ENCODE measurements around the gene GAP43.
A peak's percentile ranks its signal among the peaks of the same experiment; 100 is the strongest.

GAP43 gene, protein sequence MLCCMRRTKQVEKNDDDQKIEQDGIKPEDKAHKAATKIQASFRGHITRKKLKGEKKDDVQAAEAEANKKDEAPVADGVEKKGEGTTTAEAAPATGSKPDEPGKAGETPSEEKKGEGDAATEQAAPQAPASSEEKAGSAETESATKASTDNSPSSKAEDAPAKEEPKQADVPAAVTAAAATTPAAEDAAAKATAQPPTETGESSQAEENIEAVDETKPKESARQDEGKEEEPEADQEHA

GRCh38 chr3:115623044-115623868 is at the start of gene GAP43:
Gene GAP43 (plus strand): TSS chr3:115623510. CDS start chr3:115623690, 180 bp downstream.
- DNase-seq (ENCODE audit: low read depth in 2 of 3, low spot score in 1 of 3) = peak in 1 of 3 donors; percentile 0

- no peak for DNase-seq (ENCODE audit: low read depth in 2 of 3, low spot score in 1 of 3)
These were observed 46.9 kb upstream of the GAP43 start for GRCh38 chr3:115576325-115576875.

GRCh38 chr3:115577000-115577399 is 46.3 kb upstream of the GAP43 start:
- DNase-seq (ENCODE audit: low read depth in 2 of 3, low spot score in 1 of 3) = no peak

- DNase-seq (ENCODE audit: low read depth in 2 of 3, low spot score in 1 of 3) = no peak
These were observed 45.0 kb upstream of the GAP43 start for GRCh38 chr3:115578331-115578730.

DNA sequence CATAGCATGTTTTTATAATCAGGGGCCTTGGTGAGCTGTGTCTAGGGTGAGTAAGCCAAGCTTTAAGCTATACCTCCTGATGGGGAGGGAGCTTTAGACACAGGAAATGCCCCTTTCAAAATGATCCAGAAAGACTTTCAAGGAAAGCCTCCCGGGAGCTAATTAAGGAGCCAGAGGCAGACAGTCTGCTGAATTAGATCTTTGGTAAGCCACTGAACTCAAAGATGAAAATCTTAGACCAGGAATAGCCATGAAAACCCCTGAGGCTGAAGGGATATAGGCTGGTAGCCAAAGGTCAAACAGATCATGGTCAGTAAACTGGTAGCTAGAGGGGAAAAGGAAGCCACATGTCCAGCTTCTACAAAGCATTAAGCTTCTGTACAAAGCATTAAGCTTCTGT is 42.7 kb upstream of the GAP43 start:
- DNase-seq (ENCODE audit: low read depth in 2 of 3, low spot score in 1 of 3) = no peak

- DNase-seq (ENCODE audit: low read depth in 2 of 3, low spot score in 1 of 3) = no peak
These were observed 41.8 kb upstream of the GAP43 start for GRCh38 chr3:115581362-115582135.

- no peak for DNase-seq (ENCODE audit: low read depth in 2 of 3, low spot score in 1 of 3)
These were observed 34.9 kb upstream of the GAP43 start for GRCh38 chr3:115588201-115589115.

GRCh38 chr3:115590873-115591272 is 32.4 kb upstream of the GAP43 start:
- no peak for DNase-seq (ENCODE audit: low read depth in 2 of 3, low spot score in 1 of 3)

DNA sequence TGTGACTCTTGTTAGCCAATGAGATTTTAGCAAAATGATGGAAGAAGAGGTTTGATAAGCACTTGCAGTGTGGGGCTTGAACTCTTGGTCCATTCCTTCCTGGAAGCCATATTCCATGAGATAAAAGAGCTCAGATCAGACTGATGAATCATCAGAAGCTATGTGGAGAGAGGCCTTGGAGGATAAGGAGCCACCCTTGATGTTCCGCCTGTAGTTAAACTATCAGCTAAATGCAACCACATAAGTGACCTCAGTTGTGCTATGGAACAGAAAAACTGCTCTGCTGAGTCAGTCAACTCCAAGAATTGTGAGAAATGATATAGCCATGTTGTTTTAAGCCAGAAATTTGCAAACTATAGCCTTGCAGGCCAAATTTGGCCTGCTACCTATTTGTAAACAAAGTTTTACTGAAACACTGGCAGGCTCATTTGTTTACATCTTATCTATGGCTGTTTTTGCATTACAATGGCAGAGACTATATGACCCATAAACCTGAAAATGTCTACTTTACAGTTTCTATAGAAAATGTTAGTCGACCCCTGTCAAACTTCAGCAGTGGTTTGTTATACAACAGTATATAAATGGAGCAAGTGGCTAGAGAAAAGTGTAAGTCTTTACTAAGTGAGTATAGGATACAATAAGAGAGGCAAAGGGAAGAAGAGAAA is 27.6 kb upstream of the GAP43 start:
- DNase-seq (ENCODE audit: low read depth in 2 of 3, low spot score in 1 of 3) = no peak

DNA sequence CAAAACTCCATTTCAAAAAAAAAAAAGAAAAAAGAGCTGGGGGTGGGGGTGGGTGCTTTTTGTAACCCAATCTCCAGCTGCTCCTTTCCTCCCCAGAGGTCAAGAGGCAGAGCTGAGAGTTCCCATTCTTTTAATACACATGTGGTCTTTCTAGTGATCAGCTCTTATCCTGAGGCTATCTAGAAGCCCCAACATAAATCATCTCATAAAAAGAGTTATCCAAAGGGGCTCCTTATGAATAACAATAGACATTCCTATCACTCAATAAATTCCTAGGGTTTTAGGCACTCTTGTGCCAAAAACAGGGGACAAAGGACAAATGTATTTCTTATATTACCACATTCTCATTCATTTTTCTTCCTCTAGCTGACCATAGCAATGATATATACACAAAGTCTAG is 25.1 kb upstream of the GAP43 start:
- no peak for DNase-seq (ENCODE audit: low read depth in 2 of 3, low spot score in 1 of 3)

- DNase-seq (ENCODE audit: low read depth in 2 of 3, low spot score in 1 of 3) = no peak
These were observed 21.1 kb upstream of the GAP43 start for GRCh38 chr3:115602194-115602593.

DNA sequence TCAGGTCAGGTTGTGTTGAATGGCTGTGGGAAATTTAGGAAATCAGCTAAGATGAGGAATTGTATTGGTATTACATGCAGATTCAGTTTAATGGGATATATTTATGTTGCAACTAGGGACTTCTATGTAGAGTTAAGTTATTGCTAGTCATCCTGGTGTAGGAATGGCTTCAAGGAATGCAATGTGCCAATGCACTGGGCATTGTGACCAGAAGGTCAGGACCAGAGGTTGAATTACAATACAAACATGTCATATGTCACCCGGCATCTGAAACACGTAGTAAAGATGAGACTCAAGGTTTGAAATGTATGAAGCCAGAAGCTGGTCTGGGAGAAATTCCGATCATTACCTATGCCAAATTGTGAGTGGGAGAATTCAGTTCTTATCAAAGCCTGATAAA is 11.7 kb upstream of the GAP43 start:
- DNase-seq (ENCODE audit: low read depth in 2 of 3, low spot score in 1 of 3) = no peak

- DNase-seq (ENCODE audit: low read depth in 2 of 3, low spot score in 1 of 3) = no peak
These were observed 8.1 kb upstream of the GAP43 start for GRCh38 chr3:115615001-115615814.

DNA sequence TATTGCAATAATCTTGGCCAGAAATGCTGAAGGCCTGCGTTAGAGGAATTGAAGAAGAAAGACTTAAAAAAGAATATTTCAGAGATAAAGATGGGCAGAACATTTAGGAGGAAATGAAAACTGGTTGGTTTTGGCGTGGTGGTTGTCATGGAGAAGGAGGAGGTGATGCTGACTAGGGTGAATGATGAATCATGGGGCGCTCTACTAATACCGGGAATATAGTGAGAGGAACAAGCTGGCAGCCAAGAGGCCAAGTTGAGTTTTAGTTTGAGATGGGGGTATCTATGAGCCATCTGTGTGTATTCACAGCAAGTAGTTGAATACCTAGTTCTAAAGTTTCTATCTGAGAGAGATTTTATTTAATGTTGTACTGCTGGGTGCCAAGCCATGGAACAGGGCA is 6.8 kb upstream of the GAP43 start:
- peak; percentile 18 to 26 (median 21) for DNase-seq (ENCODE audit: low read depth in 2 of 3, low spot score in 1 of 3)

DNA sequence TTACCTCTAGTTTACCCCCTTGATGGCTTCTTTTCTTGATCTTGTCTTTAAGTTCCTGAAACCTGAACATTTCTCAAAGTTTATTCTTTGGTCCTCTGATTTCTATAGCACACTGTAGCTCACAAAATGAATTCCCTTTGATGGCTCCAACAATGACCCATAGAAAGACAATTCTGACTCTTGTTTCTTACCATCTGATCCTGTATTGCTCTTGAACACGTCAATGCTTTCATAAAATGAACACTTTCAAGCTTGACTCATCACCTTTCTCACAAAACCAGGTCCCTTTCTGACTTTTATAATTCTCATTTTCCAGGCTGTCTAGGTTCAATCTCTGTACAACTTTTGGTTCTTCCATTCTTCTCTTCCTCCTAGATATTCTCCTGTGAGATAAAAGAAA is 5.7 kb upstream of the GAP43 start:
- no peak for DNase-seq (ENCODE audit: low read depth in 2 of 3, low spot score in 1 of 3)

- DNase-seq (ENCODE audit: low read depth in 2 of 3, low spot score in 1 of 3) = no peak
These were observed 875 bp downstream of the GAP43 start for GRCh38 chr3:115624029-115624741.

DNA sequence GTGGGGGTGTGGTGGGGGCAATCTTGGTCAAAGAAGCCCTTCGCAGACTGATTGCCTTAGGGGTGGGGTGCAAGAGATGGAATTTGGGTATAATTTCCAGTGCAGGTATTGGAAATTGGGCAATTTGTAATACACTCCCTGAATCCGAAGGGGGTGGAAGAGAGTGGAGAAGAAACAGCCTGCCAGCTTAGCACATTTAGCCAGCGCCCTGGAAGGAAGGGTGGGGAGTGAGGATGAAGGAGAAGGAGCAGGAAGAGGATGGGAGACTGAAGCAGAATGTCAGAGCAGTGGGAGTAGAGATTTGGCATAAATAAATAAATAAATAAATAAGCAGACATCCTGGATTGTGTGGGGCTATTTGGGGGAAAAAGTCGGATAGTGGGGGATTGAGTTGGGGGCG is 1.6 kb downstream of the GAP43 start:
- no peak for DNase-seq (ENCODE audit: low read depth in 2 of 3, low spot score in 1 of 3)

GRCh38 chr3:115626006-115626409 is 2.7 kb downstream of the GAP43 start:
- DNase-seq (ENCODE audit: low read depth in 2 of 3, low spot score in 1 of 3) = no peak
